ENCODE results near the gene CHMP2A. TPM values are rescaled to one million over a fixed set of nuclear protein-coding genes. Genes with fewer than 3 reads are reported as not detected.

CHMP2A gene
- total and polyA plus RNA-seq, 10 of the 15 experiments (the other 5 are each of a cell fraction or from before 2014, with no cell fraction given): 69.5 to 172 (median 109) TPM

GRCh38 chr19:58569191-58569942 is 14.5 kb upstream of the CHMP2A start:
- Histone ChIP-seq H3K9ac (ENCODE audit: control insufficient read depth, insufficient read depth, low read length) (no peak overlapping the region), H2AFZ (ENCODE audit: control insufficient read depth, low read depth, low read length) (no peak overlapping the region), H3K9me3 (replicated peaks; ENCODE audit: control insufficient read depth, insufficient read depth, low read length) (no peaks in the 10 kb centered on the region), H3K27ac (ENCODE audit: control insufficient read depth, insufficient read depth) (no peak overlapping the region), H3K4me1 (ENCODE audit: control insufficient read depth, insufficient read depth, low read length) (peaks cover 6% of the 10 kb centered on the region), H3K27me3 (replicated peaks in 1 of 2; ENCODE audit: control insufficient read depth in 2 of 2, insufficient read depth in 2 of 2, low read length in 1 of 2) (no peaks in the 10 kb centered on the region), H4K20me1 (ENCODE audit: control insufficient read depth, insufficient read depth) (no peaks in the 10 kb centered on the region), H3K79me2 (ENCODE audit: control insufficient read depth, insufficient read depth, low read length) (no peaks in the 10 kb centered on the region; the same call in none of the 2 replicates), H3K36me3 (ENCODE audit: control insufficient read depth in 2 of 2, insufficient read depth in 2 of 2, low read length in 1 of 2) (peaks cover 2 to 3% of the 10 kb centered on the region in 2 experiments; a peak in 3 of 4 replicates), H3K4me2 (ENCODE audit: control insufficient read depth, insufficient read depth) (no peak overlapping the region), H3K4me3 (no peak overlapping the region)
- POLR2A ChIA-PET: interaction anchor here (6.0 kb wide), 1 partner anchor 8 kb away, joined by 46 read pairs; no protein-coding TSS in a partner anchor
- CTCF ChIA-PET: no interaction called here
- FAIRE-seq (no peak), DNase-seq (ENCODE audit: low read depth, low spot score) (no peak), ATAC-seq (no peak)
- in situ Hi-C loops (cut with MboI): no loop called here
- SMC1A ChIA-PET (ENCODE audit: uncharacterized antibody, unreplicated experiment): interaction anchor here (0.5 kb wide), 1 partner anchor 31 kb away, joined by 3 read pairs; no protein-coding TSS in a partner anchor
- TF ChIP-seq CEBPZ (IDR thresholded peaks at IDR 0.05; ENCODE audit: low read depth, low read length): no peak
- TF ChIP-seq ZBTB33 (IDR thresholded peaks at IDR 0.05): no peak
- TF ChIP-seq BCL11A (IDR thresholded peaks at IDR 0.05; ENCODE audit: low read depth, low read length): no peak
- TF ChIP-seq SPI1 (IDR thresholded peaks at IDR 0.05; ENCODE audit: borderline replicate concordance, insufficient read depth, low read depth, low read length): no peak
- no peak for TF ChIP-seq RBBP5 (conservative IDR thresholded peaks at IDR 0.05)
- TF ChIP-seq ZNF592 (IDR thresholded peaks at IDR 0.05): no peak
- no peak for TF ChIP-seq NKRF (conservative IDR thresholded peaks at IDR 0.05)
- no TSS peak for BruUV-seq (replicated peaks)
- intact Hi-C loops (cut with micrococcal nuclease; ENCODE audit: unreplicated experiment): no loop called here
- RAD21 ChIA-PET (ENCODE audit: unreplicated experiment): no interaction called here
- WGBS (ENCODE audit: insufficient coverage, insufficient replicate concordance, low lambda C conversion rate, missing lambda C conversion rate): 95% methylated on average over 6 of the region's 6 CpGs

Measured in GM12878 (cell line).